GM23248 (cell line): ENCODE data around the gene ATAD1.
"Not testable (repeated sequence)": the region's sequence is repeated elsewhere in the genome, so short reads cannot be mapped to it uniquely, and the experiment has no call there.

Experiments used
- EZH2 ChIP-seq: fragments of 200-600 bp; sonication (generic); IDR thresholded peaks from 2 replicates; pipeline ENCODE4 v1.6.1; 2018; ENCODE audit warnings: antibody characterized with exemption, mild to moderate bottlenecking; ENCODE audit not compliant: insufficient read depth, poor library complexity, severe bottlenecking
- EZH2phosphoT487 ChIP-seq: fragments of 200-600 bp; sonication (generic); IDR thresholded peaks from 2 replicates; pipeline ENCODE4 v1.6.1; 2018; ENCODE audit warnings: antibody characterized with exemption, moderate library complexity, mild to moderate bottlenecking, low read depth; ENCODE audit not compliant: insufficient read depth

- TF ChIP-seq EZH2phosphoT487, EZH2: not testable (repeated sequence)
Observed at GRCh38 chr10:87829051-87829450, 11.0 kb upstream of the ATAD1 start.
